Smooth muscle cell of the brain vasculature (primary cell): ENCODE measurements around the gene DYSF.
"Not testable (repeated sequence)": the region's sequence is repeated elsewhere in the genome, so short reads cannot be mapped to it uniquely, and the experiment has no call there.

Experiments used
- DNase-seq: peaks from one replicate; pipeline ENCODE4 v3.0.0-alpha.2; 2012; ENCODE audit warnings: low read depth, low spot score

Gene DYSF

DNA sequence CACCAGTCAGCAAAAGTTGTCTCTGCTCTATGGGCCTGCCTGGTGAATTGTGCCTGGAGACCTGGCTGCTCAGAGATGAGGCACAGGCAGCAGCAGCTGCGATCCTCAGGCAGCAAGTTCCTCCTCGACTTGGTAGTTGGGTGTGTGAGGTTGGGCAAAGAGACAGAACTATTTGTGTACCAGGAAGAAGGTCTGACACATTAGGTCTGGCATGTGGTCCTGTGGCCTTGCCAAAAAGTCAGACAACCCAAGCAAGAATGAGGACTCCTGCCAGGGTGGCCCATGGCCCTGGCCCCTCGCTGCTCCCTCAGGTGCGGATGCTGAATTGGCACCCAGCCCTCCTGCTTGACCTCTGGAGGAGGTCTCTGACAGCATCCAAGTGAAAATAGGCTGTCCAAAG lies 192.7 kb downstream of the DYSF start:
- DNase-seq, result peak; percentile 2

DNA sequence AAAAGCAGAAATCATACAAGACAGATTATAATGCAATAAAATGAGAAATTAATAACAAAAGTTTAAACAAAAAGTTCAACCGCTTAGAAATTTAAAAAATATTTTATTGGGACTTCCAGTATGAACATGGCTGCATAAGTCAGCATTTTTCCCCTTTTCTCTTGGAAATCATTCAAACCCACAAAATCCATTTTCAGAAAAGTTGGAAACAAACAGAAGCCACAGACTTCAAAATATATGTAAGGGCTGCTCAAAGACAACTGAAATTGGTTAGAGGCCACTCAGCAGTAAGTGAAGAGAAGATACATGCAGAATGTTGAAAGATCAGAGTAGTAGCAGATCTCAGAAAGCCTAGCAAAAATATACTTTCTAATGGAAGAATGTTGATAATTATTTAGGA lies 194.0 kb downstream of the DYSF start:
- no peak for DNase-seq

DNA sequence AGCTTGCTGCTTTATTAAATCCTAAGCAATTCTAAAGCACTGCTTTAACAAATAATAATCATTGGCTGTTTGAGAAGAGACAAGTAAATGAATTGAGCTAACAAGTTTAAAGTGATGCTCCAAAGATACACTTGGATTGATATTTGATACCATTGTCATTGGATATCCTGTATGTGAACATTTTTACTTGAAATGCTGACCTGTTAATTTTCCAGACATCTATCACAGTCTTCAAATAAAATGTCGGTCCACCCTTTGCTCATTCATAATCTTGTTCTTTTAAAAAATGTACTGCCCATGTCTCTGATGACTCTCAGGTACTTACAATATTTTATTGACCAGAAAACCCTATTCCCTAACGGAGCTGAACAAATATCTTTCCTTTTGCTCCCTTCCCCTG lies 202.1 kb downstream of the DYSF start:
- no peak for DNase-seq

DNA sequence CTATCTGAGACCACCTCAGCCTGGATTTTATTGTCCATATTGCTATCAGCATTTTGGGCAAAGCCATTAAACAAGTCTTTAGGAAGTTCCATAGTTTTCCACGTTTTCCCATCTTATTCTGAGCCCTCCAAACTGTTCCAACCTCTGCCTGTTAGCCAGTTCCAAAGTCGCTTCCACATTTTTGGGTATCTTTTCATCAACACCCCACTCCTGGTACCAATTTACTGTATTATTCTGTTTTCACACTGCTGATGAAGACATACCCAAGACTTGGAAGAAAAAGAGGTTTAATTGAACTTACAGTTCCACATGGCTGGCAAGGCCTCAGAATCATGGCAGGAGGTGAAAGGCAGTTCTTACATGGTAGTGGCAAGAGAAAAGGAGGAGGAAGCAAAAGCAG lies 204.9 kb downstream of the DYSF start:
- not testable (repeated sequence) for DNase-seq

DNA sequence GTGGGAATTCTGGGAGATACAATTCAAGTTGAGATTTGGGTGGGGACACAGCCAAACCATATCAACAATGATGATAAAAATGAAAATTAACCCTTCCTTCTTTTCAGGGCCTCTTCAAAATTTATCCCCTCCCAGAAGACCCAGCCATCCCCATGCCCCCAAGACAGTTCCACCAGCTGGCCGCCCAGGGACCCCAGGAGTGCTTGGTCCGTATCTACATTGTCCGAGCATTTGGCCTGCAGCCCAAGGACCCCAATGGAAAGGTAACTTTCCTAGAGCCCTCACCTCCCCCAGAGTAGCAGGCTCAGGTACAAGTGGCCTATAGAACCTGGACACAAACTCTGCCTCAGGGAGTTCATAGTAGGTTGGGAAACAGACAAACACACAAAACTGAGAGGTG lies 205.4 kb downstream of the DYSF start:
- DNase-seq, result no peak

DNA sequence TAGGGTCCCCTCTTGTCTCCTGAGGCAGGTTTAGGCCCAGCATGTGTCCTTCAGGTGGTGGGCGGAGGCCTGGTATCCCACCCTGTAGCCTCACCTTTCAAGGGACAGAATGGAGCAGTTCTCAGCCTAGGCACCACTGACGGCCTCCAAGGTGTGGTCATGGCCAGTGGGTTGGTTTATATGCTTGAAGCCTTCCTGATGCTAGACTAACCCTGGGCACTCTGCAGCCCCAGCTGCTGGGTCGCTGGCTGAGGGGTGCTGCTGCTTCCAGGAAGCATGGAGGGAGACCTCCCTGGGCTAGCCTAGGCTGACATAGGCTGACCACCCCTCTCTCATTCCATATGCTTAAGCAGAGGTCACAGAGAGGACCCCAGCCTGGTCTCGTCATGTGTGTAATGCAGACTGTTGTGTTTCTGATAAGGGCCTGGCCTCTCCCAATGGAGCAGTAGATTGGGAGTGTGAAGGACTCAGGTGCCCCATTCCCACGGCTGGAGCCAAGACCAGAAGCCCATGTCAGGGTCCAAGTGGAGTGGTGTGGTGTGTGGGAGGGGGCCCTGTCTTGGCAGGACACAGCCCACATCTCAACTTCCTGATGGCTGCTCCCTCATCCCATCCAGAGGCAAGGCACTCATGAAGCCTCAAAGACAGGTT lies 206.6 kb downstream of the DYSF start:
- DNase-seq, result no peak

DNA sequence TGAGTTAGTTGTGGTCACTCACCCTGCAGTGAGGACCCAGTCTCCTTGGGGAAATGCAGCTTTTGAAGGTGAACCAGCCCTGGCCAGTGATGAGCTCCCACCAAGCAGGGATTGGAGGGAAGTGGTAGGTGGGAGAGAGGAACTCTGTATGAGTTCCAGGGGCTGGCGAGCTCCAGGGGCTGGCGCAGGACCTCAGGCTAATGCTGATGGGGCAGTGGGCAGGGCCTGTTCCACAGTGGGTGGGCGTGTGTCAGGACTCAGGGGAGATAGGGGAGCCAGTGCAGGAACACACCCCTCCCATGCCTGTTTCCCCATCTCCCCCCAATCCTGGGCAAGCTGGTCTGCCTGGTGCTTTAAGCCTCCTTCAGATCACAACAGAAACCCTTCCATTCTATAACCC lies 208.4 kb downstream of the DYSF start:
- DNase-seq, result no peak

DNA sequence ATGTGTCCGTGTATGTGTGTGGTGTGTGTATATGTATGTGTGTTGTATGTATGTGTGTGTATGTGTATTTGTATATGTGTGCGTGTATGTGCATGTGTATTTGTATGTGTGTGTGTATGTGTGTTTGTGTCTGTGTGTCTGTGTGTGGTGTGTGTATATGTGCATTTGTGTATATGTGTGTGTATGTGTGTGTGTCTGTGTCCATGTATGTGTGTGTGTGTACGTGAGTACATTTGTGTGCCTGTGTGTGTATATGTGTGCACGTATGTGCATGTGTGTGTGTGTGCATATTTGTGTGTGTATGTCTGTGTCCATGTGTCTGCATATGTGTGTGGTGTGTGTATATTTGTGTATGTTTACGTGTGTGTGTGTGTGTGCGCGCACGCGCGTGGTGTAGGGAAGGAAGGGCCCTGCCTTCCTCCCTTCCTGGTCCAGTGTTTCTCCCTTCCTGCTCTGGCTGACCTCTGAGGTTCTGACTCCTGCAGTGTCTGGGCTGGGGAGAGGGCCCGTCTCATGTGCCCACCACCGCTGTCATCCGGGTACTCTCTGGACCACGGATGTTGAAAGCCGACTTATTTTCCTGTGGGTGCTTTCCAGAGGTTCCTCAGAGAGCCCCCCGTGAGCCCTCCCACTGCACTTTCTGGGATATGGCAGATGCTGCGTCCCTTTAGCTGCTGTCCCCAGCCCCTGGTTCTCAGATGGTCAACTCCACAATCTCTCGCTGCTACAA lies 209.5 kb downstream of the DYSF start:
- no peak for DNase-seq

DNA sequence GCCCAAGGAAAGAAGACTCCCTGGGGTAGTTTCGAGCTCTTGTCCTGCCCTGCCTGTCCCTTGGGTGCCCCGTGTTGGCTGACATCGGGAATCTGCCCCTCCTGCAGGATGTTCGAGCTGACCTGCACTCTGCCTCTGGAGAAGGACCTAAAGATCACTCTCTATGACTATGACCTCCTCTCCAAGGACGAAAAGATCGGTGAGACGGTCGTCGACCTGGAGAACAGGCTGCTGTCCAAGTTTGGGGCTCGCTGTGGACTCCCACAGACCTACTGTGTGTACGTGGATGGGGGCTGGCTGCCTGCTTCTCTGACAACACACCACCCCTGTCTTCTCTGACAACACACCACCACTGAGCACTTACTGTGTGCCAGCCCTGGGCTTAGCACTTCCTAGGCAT lies 210.8 kb downstream of the DYSF start:
- DNase-seq, result no peak

DNA sequence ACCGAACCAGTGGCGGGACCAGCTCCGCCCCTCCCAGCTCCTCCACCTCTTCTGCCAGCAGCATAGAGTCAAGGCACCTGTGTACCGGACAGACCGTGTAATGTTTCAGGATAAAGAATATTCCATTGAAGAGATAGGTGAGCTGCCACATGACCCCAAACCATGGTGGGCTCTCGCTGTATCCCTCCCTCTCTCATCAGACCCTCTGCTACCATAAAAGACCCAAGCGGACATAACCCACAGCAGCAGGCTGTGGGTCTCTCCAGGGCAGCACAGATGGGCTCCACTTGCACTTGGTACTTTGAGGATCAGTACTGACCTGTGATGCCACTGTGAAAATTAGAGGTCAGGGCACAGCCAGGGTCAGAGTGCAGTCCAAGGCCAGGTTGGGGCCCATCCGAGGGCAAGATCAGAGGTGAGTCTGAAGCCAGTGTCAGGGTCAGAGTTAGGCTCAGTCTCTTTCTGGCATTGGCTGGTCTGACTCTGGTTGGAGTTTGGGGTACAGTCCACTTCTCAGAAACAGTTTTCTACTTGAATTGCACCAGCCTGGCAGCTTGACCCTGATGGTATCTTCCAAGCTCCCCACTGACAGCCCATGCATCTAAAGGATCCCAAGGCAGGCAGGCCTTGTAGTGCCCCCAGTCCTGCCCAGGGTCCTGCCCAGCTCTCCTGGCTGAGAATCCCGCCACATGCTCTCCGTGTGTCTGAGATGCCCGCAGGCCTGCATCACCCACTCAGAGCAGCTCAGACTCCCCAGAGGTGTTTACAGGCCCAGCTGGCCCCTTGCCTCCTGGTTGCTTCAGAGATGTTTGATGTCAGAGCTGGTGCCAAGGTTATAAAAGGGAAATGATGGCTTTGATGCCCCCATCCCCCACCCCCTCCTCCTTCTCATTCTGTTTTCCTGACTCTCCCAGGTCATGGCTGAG lies 212.1 kb downstream of the DYSF start:
- no peak for DNase-seq

DNA sequence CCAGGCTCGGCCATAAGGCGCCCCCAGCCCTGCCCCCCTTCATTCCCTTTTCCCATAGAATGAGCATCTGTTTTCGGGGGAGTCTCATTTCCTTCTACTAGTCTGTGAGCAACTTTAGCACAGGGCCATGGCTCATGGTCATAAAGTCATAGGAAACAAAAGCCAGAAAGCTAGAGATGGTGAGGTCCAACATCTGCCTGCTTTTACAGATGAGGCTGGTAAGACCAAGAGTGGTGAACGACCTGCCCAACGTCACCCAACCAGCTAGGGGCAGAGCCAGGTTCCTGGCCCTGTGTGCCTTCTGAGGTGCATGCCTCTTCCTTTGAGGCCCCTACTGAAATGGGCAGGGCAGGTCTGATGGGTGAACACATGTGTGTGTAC lies 212.7 kb downstream of the DYSF start:
- no peak for DNase-seq

DNA sequence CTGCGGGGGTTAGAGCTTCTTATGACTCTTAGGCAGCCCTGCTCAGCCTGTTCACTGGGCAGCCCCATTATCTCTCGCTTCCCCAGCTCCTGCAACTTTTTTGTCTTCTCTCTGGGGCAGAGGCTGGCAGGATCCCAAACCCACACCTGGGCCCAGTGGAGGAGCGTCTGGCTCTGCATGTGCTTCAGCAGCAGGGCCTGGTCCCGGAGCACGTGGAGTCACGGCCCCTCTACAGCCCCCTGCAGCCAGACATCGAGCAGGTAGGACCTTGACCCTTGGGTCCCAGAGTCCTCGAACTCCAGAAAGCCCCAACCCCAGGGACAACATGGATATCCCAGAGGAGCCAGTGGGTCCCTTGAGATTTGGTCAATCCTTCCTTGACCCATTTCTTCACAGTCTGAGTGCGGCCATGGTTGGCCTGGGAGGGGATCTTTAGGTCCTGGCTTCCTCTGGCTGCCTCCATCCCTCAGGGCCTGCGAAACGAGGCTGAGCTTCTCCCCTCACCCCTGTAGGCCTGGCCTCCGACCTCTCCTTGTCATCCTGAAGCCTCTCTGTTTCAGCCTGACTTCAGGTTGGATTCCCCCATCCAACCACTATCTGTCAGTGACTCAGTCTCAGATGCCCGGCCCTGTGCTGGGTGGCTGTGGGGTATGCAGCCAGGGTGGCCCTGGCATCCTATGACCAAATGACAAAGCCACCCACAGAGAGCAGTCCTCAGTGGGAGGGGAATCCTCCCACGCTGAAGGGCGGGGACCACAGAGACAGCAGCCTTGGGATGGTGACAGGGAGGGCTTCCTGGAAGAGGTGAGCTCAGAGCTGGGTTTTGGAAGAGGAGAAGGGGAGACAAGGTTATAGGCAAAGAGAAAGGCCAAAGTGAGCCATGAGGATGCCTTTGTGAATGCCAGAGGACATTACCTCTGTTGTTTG lies 214.2 kb downstream of the DYSF start:
- no peak for DNase-seq

DNA sequence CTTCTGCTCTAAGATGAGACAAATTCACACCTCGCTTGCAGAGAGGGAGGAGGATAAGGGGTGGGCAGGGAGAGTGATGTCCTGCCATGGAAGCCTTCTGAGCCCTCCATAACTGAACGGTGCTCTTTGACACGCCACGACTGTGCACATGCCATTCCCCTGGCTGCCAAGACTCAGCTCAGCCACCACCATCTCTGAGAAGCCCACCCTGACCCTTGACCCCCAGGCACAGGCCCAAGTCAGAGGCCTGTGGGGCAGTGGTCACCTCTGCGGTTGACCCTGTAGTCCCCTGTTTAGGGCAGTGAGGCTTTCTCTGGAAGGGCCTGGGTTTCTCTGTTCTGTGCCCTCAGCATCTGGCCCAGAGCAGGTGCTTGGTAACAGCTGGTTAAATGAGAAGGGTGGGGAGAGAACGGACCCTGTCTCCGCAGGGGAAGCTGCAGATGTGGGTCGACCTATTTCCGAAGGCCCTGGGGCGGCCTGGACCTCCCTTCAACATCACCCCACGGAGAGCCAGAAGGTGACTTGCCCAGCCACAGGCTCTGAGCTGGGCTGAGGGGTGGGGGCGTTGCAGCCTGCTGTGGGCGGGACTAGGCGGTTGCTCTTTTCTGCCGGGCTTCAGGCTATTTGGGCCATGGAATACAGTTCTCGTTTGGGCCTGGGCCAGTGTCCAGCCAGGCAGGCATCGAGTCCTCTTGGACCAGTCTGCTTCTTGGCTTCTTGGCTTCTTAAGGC lies 215.1 kb downstream of the DYSF start:
- DNase-seq, result no peak

DNA sequence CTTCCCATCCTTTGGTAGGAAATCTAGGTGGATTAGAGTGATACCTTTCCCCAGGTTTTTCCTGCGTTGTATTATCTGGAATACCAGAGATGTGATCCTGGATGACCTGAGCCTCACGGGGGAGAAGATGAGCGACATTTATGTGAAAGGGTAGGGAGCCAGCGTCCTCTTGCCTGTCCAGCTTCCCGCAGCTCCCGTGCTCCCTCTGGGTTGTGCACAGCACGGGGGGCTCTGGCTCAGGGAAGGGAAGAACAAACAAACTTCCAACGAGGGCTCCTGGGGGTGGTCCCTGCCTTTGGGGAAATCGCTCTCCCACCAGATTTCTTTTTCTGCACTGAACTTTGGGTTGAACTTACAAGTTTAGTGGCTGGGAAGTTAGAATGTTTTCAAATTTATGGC lies 215.7 kb downstream of the DYSF start:
- DNase-seq, result no peak

DNA sequence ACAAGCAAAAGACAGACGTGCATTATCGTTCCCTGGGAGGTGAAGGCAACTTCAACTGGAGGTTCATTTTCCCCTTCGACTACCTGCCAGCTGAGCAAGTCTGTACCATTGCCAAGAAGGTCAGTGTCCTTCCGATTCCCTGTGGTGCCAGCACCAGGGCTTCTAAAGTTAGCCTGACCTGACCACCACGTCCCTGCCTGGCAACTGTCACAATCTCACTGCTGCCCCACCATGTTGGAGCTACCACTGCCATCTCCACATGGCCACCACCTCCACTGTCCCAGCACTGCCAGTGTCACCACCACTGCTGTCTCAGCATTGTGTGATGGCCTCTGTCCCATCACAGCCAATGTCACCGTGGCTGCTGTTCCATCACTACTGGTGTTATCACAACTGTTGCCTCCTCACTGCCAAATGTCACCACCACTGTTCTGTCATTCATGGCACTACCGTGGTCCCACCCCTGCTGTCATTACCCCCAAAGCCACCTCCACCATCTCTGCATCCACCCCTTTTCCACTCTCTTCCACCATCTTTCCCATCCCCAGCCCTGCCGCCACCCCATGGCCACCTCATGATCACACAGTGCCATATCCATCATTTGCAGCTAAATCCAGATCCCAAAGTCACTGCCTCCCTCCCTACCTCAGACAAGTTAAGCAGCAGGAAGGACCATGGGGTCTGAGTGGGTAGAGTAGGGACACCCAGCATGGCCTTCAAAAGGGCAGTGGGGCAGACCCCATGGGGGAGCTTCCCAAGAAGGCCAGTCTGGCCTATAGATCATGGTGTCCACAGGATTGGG lies 216.5 kb downstream of the DYSF start:
- no peak for DNase-seq

DNA sequence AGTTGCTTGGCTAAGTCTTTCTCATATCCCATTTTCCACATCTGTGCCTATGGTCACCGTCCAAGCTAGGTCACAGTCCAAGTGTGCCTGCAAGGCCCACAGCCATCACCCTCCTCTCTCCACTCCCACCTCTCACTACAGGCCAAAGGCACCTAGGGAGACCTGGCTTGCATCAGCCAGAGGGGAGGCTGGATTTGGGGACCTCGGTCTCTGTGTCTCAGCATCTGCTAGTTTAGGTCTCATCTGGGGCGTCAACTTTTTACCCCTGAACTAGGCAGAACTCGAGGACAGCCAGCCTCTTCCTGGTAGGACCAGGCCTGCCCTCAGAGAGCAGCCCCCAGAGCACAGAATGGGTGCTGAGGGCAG lies 217.1 kb downstream of the DYSF start:
- DNase-seq, result no peak

DNA sequence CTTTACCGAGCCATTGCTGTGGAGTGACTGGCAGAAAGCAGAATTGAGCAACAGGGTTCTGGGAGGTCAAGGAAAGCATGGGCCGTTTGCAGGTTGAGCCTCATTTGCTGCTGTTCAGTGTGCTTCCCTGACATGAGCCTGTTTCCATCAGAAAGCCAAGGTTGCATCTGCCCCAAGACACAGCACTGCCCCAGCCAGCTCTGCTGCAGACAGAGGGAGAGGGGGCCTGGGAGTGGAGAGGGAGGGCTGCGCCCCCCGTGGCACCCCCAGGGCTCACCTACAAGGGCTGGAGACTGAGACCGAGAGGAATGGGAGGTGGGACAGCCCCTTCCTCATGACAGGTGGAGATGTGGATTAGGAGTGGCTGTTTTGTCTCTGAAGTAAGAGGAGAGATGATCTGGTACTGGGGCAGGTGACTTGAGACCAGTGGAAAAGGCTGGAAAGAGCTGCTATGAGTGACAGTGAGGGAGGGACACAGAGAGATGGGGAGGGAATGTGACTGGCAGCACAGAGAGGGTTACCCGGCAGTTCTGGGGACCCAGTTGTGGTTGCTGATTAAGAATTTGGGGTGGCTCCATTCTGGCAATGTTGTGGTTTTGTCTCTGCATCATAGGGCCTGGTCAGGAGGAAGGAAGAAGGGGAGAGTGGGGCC lies 218.0 kb downstream of the DYSF start:
- DNase-seq, result no peak

DNA sequence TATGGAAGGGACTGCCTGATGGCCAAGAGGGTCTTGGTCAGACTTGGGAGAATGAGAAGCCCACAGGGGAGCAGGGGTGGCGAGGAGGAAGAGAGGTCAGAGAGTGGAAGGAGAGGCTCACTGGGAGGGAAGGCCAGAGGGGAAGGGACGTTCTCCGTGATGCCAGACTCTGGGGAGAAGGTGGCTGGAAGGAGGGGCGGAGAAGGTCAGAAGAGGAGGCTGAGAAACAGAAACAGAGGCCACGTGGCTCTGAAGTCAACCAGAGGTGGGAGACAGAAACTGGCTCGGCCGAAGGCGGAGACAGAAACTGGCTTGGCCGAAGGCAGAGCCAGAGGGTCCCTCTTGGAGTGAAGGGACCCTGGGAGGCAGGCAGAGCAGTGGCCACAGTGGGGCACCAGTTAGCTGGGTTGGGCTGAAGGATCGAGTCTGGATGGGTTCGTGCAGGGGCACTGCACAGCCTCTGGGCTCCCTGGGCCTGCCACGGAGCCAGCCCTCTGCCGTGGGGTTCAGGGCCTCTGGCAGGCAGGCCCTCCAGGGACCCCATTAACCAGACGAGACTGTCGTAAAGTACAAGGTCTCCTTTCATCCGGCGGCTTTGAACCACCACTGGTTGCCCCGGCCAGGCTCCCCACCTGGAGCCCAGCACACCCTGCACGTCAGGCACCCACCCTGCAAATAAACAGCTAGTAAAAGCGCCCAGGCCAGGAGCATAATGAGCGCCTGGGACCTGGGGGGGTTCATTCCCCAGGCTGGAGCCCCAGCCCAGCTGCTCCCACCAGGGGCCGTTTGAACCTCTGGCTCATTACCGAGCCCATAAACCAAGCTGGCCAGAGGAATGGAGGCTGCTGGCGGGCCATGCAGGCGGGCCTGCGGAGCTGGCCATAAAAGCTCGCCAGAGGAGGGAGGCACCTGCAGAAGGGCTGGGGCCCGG lies 218.8 kb downstream of the DYSF start:
- no peak for DNase-seq
